Measurements from ENCODE around the gene CDR2.

DNA sequence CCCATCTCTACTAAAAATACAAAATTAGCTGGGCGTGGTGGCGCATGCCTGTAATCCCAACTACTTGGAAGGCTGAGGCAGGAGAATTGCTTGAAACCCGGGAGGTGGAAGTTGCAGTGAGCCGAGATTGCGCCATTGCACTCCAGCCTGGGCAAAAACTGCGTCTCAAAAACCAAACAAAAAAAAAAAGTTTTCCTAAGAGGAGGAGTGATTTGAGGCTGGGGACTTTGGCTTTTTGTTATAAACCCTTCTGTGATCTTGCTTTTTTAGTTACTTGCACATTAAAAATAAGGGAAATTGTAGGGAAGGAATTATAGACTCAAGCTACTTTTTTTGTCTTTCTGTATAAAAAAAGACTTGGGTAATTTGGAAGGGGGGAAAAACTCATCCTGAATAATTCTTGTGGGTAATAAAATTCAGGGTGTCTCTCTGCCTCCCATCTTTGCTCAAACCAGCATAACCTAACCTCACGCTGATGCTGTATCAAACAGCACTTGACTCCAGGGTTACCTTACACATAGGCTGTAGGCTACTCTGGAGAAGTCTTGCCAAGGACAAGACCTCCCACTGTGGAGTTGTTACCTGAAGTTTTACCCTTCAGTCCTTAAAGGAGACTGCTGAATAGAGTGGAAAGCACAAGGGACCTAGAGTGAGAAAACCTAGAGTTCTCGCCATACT, 1.7 kb upstream of the CDR2 start:
- TF ChIP-seq, protein P1, sequence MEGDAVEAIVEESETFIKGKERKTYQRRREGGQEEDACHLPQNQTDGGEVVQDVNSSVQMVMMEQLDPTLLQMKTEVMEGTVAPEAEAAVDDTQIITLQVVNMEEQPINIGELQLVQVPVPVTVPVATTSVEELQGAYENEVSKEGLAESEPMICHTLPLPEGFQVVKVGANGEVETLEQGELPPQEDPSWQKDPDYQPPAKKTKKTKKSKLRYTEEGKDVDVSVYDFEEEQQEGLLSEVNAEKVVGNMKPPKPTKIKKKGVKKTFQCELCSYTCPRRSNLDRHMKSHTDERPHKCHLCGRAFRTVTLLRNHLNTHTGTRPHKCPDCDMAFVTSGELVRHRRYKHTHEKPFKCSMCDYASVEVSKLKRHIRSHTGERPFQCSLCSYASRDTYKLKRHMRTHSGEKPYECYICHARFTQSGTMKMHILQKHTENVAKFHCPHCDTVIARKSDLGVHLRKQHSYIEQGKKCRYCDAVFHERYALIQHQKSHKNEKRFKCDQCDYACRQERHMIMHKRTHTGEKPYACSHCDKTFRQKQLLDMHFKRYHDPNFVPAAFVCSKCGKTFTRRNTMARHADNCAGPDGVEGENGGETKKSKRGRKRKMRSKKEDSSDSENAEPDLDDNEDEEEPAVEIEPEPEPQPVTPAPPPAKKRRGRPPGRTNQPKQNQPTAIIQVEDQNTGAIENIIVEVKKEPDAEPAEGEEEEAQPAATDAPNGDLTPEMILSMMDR (IDR thresholded peaks at IDR 0.05; ENCODE audit: insufficient read depth, low read depth, low read length), result no peak
- TF ChIP-seq EZH2 (IDR thresholded peaks at IDR 0.05; ENCODE audit: insufficient read depth, low read length), result no peak

Measured in astrocyte (in vitro differentiated cells and primary cell).